Spleen (tissue), 11 donors: ENCODE data around the gene FMN2. TPM values are rescaled to one million over a fixed set of nuclear protein-coding genes. Genes with fewer than 3 reads are reported as not detected.

Experiments
- DNase-seq: peaks from one replicate; pipeline ENCODE4 v3.0.0-alpha.2; 2020
- H3K27ac ChIP-seq, 8 donors: fragments of 200-600 bp; sonication (generic) in 7 of 8; 1 replicate in 4 of 8; 2 replicates in 4 of 8; pipeline versions ENCODE4 v1.5.0 to v1.8.0; 2016 to 2021; ENCODE audit warnings: inconsistent platforms in 4 of 8, mild to moderate bottlenecking in 4 of 8, moderate library complexity in 1 of 8
- H3K27me3 ChIP-seq, 7 donors: fragments of 200-600 bp; sonication (generic) in 6 of 7; replicated peaks in 1 of 7; 1 replicate in 4 of 7; 2 replicates in 3 of 7; pipeline versions ENCODE4 v1.5.0 to v1.8.0; 2016 to 2021; ENCODE audit warnings: inconsistent platforms in 3 of 7, mild to moderate bottlenecking in 1 of 7
- H3K36me3 ChIP-seq, 6 donors: fragments of 200-600 bp; sonication (generic) in 5 of 6; 1 replicate in 4 of 6; 2 replicates in 2 of 6; pipeline versions ENCODE4 v1.5.0 to v1.8.0; 2016 to 2021; ENCODE audit warnings: inconsistent platforms in 2 of 6
- H3K4me1 ChIP-seq, 6 donors: fragments of 200-600 bp; sonication (generic) in 5 of 6; 1 replicate in 3 of 6; 2 replicates in 3 of 6; pipeline versions ENCODE4 v1.5.0 to v1.8.0; 2016 to 2021; ENCODE audit warnings: inconsistent platforms in 3 of 6
- H3K4me3 ChIP-seq, 8 donors: fragments of 200-600 bp; sonication (generic) in 7 of 8; 1 replicate in 4 of 8; 2 replicates in 4 of 8; pipeline versions ENCODE4 v1.5.0 to v1.8.0; 2016 to 2021; ENCODE audit warnings: inconsistent platforms in 4 of 8, mild to moderate bottlenecking in 4 of 8, moderate library complexity in 2 of 8
- H3K9me3 ChIP-seq, 8 donors: fragments of 200-600 bp; sonication (generic) in 7 of 8; 1 replicate in 4 of 8; 2 replicates in 4 of 8; pipeline versions ENCODE4 v1.5.0 to v1.8.0; 2016 to 2021; ENCODE audit warnings: inconsistent platforms in 4 of 8
- POLR2A ChIP-seq, 3 donors: fragments of 450-650 bp; IDR thresholded peaks; one replicate each; pipeline ENCODE4 v1.5.1; 2017; ENCODE audit warnings: antibody characterized with exemption in 3 of 3, mild to moderate bottlenecking in 1 of 3
- POLR2AphosphoS5 ChIP-seq, 3 donors: sonication (generic); formaldehyde crosslinking; IDR thresholded peaks; one replicate each; pipeline ENCODE4 v1.5.1; 2017; ENCODE audit warnings: antibody characterized with exemption in 3 of 3
- WGBS, 5 donors: extraction: QIAGEN DNeasy Blood & Tissue Kit in 3 of 5; methylation state at CpG; one replicate each; pipeline versions ENCODE4 v1.1.5 to v1.1.7; 2013 to 2018; 5-methylcytosine and 5-hydroxymethylcytosine counted together
- intact Hi-C: fragments of 100-400 bp; cut with DNase I; formaldehyde crosslinking; loops from one replicate; pipeline ENCODE4 v1.15.0; 2023; ENCODE audit warnings: low total_unique reads
- polyA plus RNA-seq, 3 donors: library from polyadenylated mRNA; stranded (reverse); fragments of 200-250 nt; gene quantifications; one replicate each; pipeline ENCODE4 v1.2.1, GENCODE V29; 2013
- total RNA-seq, 7 donors: library from RNA; depleted of rRNA in 3 of 7; stranded (reverse); fragments of >200 nt in 3 of 7; fragmentation: NEBNext Ultra II Directional in 4 of 7; extraction: Animal tissue kit (Norgen Biotek cat#: 25700) in 4 of 7; gene quantifications; one replicate each; pipeline versions ENCODE4 v1.1.0 to v1.2.1, GENCODE V29; 2016 to 2021
- TF ChIP-seq, protein P1 (sequence below), 11 experiments: fragments of 200-600 bp in 7 of 11; fragments of 450-650 bp in 4 of 11; sonication (generic) in 4 of 11; IDR thresholded peaks in 8 of 11; conservative IDR thresholded peaks in 3 of 11; 1 replicate in 7 of 11; 2 replicates in 4 of 11; pipeline versions ENCODE4 v1.4.0 to v1.8.0; 2016 to 2021; ENCODE audit warnings: antibody characterized with exemption in 11 of 11, inconsistent platforms in 4 of 11, mild to moderate bottlenecking in 1 of 11
- donor health status: healthy with polysubstance abuse.
- donor health status: DM: no; HTN: no; CAD: no; lungs with moderate emphysema.
- donor health status: DM: no; HTN: no; CAD: no.
- donor health status: Bipolar disorder and iron deficiency.
- donor health status: healthy.
- donor health status: DM: no; HTN: no; CAD: no.
- donor health status: DM: yes; HTN: yes; CAD: no.

Gene FMN2
- total and polyA plus RNA-seq, 10 donors, result 0.04 to 0.24 (median 0.12) TPM; not detected in 6

DNA sequence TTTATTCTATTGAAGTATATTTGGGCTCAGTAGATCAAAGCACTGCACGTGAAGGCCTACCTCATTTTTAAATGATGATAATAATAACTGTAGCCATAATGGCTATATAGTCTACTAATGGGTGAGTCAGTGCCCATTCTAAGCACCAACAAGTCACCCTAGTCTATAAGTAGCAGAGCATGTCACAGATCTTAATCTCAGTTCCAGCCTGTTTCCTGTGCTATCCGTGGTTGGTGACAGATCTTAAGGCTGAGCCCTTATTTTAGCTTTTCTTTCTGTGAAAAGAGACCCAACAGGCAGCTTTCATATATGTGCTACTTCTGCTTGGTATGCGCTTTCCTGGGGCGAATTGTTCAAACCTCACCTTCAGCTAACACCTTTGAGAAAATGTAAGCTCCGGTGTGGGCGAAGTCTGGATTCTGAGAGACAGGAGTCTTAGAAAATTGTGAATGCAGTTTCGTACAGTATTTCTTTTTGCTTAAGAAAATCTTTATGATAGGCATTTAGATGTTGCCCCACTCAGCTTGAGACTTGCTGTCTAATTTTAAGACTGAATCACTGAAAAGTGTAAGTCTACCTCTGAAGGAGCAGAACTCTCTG is 59.6 kb downstream of the FMN2 start:
- no peak for DNase-seq
- no peaks in the 10 kb centered on the region for H3K4me1 ChIP-seq
- no peaks in the 10 kb centered on the region for H3K9me3 ChIP-seq
- H3K4me3 ChIP-seq, result no peak overlapping the region
- intact Hi-C loops, result no loop called here
- 47 to 61% (median 55%) methylated on average over 7 of the region's 7 CpGs for WGBS, 5 donors
- no peak for TF ChIP-seq POLR2A (IDR thresholded peaks at IDR 0.05)
- TF ChIP-seq, protein P1, sequence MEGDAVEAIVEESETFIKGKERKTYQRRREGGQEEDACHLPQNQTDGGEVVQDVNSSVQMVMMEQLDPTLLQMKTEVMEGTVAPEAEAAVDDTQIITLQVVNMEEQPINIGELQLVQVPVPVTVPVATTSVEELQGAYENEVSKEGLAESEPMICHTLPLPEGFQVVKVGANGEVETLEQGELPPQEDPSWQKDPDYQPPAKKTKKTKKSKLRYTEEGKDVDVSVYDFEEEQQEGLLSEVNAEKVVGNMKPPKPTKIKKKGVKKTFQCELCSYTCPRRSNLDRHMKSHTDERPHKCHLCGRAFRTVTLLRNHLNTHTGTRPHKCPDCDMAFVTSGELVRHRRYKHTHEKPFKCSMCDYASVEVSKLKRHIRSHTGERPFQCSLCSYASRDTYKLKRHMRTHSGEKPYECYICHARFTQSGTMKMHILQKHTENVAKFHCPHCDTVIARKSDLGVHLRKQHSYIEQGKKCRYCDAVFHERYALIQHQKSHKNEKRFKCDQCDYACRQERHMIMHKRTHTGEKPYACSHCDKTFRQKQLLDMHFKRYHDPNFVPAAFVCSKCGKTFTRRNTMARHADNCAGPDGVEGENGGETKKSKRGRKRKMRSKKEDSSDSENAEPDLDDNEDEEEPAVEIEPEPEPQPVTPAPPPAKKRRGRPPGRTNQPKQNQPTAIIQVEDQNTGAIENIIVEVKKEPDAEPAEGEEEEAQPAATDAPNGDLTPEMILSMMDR (IDR thresholded peaks at IDR 0.05 in 8 of 11, conservative IDR thresholded peaks at IDR 0.05 in 3 of 11), result no peak
- TF ChIP-seq POLR2AphosphoS5 (IDR thresholded peaks at IDR 0.05), result no peak
- no peaks in the 10 kb centered on the region for H3K27me3 ChIP-seq
- no peak overlapping the region for H3K27ac ChIP-seq
- H3K36me3 ChIP-seq, result no peaks in the 10 kb centered on the region

- DNase-seq, result no peak
- 70 to 88% (median 79%) methylated on average over 5 of the region's 5 CpGs for WGBS, 5 donors
- Histone ChIP-seq H3K9me3 (no peaks in the 10 kb centered on the region), H3K4me3 (no peak overlapping the region), H3K27me3 (no peaks in the 10 kb centered on the region), H3K27ac (no peak overlapping the region), H3K36me3 (no peaks in the 10 kb centered on the region), H3K4me1 (no peaks in the 10 kb centered on the region)
- TF ChIP-seq, protein P1 (IDR thresholded peaks at IDR 0.05 in 8 of 11, conservative IDR thresholded peaks at IDR 0.05 in 3 of 11), result no peak
- TF ChIP-seq POLR2AphosphoS5 (IDR thresholded peaks at IDR 0.05) (no peak), POLR2A (IDR thresholded peaks at IDR 0.05) (no peak)
- intact Hi-C loops, result no loop called here
Measured at GRCh38 chr1:240152611-240153297, 61.1 kb downstream of the FMN2 start.

GRCh38 chr1:240155605-240156004 is 63.9 kb downstream of the FMN2 start:
- Histone ChIP-seq H3K4me1 (no peaks in the 10 kb centered on the region), H3K27me3 (no peaks in the 10 kb centered on the region), H3K27ac (no peak overlapping the region), H3K4me3 (no peak overlapping the region), H3K9me3 (peaks cover 0 to 7% (median under 1%) of the 10 kb centered on the region in 8 donors), H3K36me3 (no peaks in the 10 kb centered on the region)
- 88 to 91% (median 89%) methylated on average over 2 of the region's 2 CpGs for WGBS, 5 donors
- DNase-seq, result no peak
- intact Hi-C loops, result no loop called here
- TF ChIP-seq POLR2A (IDR thresholded peaks at IDR 0.05) (no peak), POLR2AphosphoS5 (IDR thresholded peaks at IDR 0.05) (no peak)
- TF ChIP-seq, protein P1 (IDR thresholded peaks at IDR 0.05 in 8 of 11, conservative IDR thresholded peaks at IDR 0.05 in 3 of 11), result no peak

- peaks cover 0 to 45% (median 31%) of the 10 kb centered on the region in 8 donors for H3K9me3 ChIP-seq
- intact Hi-C loops, result no loop called here
- no peak for TF ChIP-seq POLR2AphosphoS5 (IDR thresholded peaks at IDR 0.05)
- no peak for TF ChIP-seq POLR2A (IDR thresholded peaks at IDR 0.05)
- TF ChIP-seq, protein P1 (IDR thresholded peaks at IDR 0.05 in 8 of 11, conservative IDR thresholded peaks at IDR 0.05 in 3 of 11), result no peak
- H3K27me3 ChIP-seq, result no peaks in the 10 kb centered on the region
- DNase-seq, result no peak
- no peak overlapping the region for H3K4me3 ChIP-seq
- H3K4me1 ChIP-seq, result no peaks in the 10 kb centered on the region
- H3K27ac ChIP-seq, result no peak overlapping the region
- no peaks in the 10 kb centered on the region for H3K36me3 ChIP-seq
Measured at GRCh38 chr1:240164742-240165141, 73.1 kb downstream of the FMN2 start.
